NCI-H146 (cell line): ENCODE measurements around the gene BCAN.
A peak's percentile ranks its signal among the peaks of the same experiment; 100 is the strongest.
"Not testable (repeated sequence)": the region's sequence is repeated elsewhere in the genome, so short reads cannot be mapped to it uniquely, and the experiment has no call there.

ENCODE experiments used
- DNase-seq: peaks from one replicate; lab custom pipeline; 2025; lab: John Stamatoyannopoulos, UW

Gene BCAN, protein sequence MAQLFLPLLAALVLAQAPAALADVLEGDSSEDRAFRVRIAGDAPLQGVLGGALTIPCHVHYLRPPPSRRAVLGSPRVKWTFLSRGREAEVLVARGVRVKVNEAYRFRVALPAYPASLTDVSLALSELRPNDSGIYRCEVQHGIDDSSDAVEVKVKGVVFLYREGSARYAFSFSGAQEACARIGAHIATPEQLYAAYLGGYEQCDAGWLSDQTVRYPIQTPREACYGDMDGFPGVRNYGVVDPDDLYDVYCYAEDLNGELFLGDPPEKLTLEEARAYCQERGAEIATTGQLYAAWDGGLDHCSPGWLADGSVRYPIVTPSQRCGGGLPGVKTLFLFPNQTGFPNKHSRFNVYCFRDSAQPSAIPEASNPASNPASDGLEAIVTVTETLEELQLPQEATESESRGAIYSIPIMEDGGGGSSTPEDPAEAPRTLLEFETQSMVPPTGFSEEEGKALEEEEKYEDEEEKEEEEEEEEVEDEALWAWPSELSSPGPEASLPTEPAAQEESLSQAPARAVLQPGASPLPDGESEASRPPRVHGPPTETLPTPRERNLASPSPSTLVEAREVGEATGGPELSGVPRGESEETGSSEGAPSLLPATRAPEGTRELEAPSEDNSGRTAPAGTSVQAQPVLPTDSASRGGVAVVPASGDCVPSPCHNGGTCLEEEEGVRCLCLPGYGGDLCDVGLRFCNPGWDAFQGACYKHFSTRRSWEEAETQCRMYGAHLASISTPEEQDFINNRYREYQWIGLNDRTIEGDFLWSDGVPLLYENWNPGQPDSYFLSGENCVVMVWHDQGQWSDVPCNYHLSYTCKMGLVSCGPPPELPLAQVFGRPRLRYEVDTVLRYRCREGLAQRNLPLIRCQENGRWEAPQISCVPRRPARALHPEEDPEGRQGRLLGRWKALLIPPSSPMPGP

DNA sequence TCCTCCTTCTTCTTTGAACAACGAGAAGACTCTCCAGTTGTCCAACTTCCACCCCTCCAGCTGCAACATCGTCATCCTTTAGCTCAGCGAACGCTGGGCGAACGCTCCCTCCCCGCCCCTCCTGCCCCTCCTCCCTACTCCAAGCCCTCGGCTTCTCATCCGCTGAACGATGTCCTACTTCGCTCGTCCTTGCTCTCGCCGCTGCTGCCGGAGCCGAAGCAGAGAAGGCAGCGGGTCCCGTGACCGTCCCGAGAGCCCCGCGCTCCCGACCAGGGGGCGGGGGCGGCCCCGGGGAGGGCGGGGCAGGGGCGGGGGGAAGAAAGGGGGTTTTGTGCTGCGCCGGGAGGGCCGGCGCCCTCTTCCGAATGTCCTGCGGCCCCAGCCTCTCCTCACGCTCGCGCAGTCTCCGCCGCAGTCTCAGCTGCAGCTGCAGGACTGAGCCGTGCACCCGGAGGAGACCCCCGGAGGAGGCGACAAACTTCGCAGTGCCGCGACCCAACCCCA is at the start of gene BCAN:
BCAN (plus strand) TSS at position 357 of the 504 bp plus-strand sequence. CDS start 3,938 bp downstream, outside the sequence.
- DNase-seq: peak; percentile 56

DNA sequence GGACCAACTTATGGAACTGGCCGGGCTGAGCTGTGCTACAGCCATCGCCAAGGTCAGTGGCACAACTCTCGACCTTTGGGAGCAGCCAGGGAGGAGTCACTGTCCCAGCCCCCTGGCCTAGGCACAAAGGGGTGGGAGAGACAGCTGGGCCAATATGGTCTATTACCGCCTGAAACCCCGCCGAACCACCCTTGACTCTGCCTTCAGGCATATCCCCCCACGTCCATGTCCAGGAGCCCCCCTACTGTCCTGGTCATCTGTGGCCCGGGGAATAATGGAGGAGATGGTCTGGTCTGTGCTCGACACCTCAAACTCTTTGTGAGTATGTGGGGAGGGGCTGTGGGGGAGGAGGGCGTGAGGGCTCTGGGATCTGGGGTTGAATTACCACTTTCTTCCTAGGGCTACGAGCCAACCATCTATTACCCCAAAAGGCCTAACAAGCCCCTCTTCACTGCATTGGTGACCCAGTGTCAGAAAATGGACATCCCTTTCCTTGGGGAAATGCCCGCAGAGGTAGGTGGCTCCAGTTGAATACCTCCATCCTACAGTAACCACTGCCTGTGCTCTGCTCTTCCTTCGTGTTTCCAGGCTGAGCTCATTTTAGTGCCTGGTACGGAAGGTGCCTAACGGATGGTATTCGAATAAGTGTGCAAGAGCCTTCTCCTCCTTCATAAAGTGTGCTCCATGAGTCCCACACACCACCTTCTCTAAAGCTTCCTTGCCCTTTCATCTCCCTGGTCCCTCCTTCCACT is 49.6 kb upstream of the BCAN start:
- DNase-seq: no peak

DNA sequence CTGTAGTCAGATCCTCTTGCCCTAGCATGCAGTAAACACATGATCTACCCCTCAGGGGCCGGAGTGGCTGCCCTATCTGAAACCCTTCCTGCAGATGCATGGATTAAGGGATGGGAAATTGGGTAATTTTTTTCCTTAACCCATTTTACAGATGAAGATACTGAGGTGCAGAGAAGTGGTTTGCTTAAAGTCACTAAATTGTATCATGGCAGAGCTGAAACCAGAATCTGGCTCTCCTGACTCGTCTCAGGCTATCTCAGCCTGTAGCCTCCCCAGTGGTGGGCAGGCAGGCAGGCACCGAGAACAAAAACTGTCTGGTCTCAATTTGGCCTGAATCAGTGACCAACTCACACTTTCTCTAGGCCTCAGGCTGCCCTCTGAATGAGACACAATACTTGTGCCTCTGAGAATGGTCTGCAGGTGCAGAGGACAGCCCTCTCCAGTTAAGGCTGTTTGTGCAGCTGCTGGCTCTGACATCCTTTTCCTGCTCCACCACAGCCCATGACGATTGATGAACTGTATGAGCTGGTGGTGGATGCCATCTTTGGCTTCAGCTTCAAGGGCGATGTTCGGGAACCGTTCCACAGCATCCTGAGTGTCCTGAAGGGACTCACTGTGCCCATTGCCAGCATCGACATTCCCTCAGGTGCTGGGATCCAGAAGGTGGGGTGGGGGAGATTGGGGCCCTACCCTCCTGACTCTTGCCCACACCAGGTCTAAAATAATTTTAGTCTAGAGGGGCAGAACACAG is 48.8 kb upstream of the BCAN start:
- DNase-seq: peak; percentile 79

DNA sequence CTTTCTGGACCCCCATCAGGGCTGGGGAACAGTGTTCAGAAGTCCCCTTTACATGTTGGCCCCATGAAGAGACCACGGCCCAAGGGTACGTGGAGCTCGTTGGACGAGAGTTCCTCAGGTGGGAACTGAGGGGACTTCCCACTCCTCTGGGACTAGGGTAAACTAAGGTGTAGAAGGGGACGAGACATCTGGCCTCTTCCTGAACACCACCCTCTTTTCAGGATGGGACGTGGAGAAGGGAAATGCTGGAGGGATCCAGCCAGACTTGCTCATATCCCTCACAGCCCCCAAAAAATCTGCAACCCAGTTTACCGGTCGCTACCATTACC is 48.3 kb upstream of the BCAN start:
- no peak for DNase-seq

DNA sequence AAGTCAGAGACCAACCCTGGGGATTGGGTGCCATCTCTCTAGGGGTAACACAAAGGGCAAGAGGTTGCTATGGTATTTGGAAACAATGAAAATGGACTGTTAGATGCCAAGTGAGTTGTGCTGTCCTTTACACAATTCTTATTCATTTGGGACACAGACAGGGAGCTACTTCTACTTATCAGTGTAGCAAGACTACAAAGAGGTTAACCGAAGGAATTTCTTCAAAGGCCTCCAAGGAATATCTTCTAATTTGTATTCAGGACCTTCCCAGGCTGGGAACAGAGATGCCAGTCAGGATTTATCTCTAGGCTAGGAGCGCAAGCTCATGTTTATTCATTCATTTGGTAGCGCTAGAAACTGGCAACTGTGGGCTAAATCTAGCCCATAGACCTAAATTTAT is 47.7 kb upstream of the BCAN start:
- DNase-seq: no peak

DNA sequence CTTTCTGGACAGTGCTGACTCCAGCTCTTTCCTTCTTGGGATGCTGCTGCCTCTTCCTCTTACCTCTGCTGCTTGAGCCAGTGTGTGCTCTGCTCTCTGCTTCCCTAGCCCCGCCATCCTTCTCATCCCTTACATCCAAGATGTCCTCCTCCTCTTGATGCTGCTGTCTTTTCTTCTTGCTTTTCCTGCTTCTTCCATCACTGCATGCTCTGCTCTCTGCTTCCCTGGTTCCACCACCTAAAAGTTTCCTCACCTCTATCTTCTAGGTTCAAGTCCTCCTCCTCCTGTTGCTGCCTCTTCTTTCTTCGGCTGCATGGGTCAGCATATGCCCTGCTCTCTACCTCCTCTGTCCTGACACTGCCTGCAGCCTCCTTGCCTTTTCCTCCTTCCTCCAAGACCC is 46.9 kb upstream of the BCAN start:
- DNase-seq: no peak

DNA sequence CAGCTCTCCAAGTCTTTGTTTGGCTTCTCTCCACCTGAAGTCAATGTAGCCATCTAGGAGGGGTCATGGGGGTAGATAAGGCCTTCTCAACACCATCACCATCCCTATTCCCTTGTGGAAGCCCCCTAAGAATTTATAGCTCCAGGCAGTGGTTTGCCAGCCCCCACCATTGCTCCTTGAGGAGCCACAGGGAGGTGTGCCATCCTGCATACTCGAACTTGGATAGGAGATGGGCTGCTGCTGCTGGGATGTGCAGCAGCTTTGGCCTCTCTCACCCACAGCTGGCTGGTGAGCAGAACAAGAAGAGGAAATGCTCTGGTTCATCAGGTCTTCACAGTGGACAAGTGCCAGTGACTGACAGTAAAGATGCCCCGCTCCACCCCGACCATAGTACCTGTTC is 45.5 kb upstream of the BCAN start:
- no peak for DNase-seq

DNA sequence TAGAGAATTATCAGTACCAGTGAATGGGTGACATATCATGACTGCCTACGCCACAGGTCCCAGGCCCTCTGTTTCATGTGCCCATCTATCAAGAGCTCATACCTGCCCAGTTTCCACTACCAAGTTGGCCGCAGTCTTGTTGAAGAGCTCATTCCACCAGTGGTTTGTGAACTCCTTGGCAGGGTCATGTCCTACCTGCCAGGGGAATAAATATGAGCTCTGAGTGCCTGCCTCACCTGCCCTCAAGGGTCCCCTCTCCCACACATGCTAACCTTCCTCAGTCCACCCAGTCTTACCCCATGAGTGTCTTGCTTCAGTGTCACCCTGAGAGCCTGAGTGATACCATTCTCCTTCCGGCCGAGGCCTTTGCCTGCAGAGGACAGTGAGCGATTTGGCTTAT is 43.8 kb upstream of the BCAN start:
- DNase-seq: no peak

DNA sequence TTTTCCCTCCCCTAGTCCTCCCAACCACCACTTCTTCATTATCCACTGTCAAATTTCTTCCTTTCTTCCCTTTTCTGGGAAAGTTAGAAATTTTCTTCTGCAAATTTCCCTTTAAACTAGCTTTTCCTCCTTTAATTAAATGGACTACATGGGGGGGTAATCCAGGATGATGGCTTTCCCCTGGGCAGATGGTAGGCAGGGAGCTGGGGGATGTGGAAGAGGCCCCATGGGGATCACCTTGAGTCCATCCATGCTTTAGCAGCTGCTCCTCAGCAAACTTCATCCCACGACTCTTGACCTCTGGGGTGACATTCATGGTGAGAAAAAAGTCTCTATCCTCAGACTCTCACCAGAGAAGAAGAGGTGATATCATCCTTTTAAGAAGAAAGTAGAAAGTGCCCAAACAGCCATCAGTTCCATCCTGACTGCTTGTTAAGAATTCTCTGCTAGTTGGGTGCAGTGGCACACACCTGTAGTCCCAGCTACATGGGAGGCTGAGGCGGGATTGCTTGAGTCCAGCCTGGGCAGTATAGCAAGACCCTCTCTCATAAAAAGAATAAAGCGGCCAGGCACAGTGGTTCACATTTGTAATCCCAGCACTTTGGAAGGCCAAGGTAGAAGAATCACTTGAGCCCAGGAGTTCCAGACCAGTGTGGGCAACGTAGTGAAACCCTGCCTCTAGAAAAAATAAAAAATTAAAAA is 43.0 kb upstream of the BCAN start:
- DNase-seq: no peak

DNA sequence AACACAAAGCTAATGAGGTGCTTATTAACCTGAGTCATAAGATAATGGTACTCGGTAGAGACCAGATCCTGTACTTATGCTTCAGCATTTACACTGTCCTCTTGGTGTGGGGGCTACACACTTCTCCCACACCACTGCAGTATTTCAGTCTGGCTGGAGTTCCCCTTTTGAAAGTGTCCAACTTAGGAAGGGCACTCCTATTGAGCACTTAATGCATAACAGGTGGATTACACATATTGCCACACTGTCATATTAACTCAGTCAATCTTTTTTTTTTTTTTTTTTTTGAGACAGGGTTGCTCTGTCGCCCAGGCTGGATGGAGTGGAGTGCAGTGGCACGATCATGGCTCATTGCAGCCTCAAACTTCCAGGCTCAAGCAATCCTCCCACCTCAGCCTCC is 42.1 kb upstream of the BCAN start:
- no peak for DNase-seq

DNA sequence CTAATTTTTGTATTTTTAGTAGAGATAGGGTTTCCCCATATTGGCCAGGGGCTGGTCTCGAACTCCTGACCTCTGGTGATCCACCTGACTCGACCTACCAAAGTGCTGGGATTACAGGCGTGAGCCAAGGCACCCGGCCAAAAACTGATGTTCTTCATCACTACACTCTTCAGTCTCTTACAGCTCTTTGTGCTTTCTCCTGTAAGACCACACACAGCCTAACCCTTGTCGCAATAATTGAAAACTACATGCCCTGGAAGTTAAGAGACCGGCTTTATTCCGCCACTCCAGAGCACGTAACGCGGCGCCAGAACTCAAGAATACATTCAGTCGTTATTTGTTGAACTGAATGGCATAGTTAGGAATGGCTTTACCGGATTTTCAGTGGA is 41.2 kb upstream of the BCAN start:
- no peak for DNase-seq

DNA sequence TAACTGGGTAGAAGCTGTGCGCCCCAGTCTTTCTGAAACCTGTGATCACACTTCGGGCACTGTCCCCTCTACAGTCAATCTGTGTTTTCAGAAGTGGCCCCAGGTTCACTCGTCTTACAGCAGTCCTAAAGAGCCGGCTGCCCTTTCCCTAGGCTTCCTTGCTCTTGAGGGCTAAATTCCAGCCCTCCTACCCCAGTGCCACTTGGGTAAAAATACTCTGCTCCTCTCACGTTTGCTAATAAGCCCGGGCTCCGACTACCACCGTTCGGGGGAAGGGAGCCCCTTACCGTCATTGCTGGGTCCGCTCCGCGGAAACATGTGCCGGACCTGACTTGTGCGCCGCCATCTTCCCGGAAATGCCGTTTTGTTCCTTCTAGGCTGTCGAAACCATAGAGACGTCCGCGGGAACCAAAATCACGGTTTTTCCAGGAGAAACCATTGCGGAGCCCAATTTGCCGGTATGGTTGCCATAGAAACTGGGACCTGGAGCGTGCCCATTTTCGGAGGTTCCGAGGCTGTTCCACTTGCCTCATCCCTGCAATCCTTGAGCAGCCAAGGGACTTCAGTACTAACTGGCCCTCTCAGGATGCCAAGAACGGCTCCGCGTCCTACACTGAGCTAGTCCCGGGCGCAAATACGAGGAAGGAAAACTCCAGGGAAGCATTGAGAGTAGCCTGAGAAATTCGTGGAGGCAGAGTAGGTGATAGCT is 40.6 kb upstream of the BCAN start, which contains the start of gene GPATCH4:
GPATCH4 (minus strand) TSS at position 358 of the 709 bp plus-strand sequence.
- peak; percentile 87 for DNase-seq

DNA sequence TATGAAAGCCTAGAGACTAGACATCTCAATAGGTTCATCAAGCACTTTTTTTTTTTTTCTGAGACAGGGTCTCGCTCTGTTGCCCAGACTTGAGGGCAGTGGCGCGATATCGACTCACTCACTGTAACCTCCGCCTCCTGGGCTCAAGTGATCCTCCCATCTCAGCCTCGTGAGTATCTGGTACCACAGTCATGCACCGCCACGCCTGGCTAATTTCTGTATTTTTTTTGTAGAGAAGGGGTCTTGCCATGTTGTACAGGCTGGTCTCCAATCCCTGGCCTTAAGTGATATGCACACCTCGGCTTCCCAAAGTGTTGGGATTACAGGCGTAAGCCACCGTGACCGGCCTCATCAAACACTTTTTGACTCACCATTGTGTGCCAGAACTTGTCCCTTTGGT is 40.0 kb upstream of the BCAN start:
- DNase-seq: peak; percentile 55

DNA sequence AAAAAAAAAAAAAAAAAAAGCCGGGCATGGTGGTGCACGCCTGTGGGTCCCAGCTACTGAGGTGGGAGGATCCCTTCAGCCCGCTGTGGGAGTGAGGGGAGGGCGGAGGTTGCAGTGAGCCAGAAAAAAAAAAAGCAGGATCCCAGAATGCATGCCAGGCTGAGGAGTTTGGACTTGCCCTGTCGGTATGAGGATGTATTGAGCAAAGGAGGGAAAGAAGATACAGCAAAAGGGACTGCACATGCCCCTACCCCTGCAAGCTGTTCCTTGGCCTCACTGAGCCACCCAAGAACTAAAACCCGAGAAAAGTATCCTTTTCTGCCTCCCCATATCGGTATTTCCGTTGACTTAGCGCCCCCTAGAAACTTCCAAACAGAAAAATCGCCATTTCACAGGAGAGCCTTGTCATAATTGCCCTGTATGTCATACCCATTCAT is 39.3 kb upstream of the BCAN start:
- peak; percentile 62 for DNase-seq

DNA sequence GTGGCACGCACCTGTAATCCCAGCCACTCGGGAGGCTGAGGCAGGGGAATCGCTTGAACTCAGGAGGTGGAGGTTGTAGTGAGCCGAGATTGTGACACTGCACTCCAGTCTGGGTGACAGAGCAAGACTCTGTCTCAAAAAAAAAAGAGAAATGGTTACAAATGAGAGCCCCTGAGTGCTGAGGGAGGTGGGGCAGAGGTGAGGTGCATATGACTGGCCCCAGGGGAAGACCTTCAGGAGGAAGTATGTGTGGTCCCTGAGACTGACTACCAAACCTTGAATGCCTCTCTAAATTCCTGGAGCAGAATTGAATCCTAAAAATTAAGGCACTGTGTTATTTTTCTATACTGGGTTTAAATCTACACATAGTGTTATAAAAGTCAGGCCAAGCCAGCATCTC is 34.6 kb upstream of the BCAN start:
- DNase-seq: not testable (repeated sequence)

DNA sequence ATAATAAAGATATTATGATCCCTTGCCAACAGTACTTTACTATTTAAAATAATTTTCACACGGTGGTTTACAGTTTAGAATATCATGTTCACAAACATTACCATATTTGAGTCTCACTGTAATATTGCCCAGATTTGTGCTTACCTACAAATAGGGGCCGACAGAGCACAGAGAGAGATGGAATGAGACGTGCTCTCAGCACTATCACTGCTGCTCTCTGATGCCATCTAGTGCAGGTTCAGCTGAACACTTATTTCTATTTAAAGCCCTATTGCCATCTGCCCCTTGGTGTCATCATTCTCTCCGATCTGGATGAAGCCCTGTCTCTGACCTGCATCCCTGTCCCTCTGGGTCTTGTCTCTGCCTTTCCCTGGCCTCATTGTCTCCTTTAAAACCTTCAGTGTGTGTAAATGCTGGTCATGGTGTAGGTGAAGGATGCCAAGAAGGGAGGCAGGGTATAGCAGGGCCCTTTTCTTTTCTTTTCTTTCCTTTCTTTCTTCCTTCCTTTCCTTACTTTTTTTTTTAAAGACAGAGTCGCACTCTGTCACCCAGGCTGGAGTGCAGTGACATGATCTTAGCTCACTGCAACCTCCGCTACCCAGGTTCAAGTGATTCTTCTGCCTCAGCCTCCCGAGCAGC is 33.8 kb upstream of the BCAN start:
- peak; percentile 81 for DNase-seq

DNA sequence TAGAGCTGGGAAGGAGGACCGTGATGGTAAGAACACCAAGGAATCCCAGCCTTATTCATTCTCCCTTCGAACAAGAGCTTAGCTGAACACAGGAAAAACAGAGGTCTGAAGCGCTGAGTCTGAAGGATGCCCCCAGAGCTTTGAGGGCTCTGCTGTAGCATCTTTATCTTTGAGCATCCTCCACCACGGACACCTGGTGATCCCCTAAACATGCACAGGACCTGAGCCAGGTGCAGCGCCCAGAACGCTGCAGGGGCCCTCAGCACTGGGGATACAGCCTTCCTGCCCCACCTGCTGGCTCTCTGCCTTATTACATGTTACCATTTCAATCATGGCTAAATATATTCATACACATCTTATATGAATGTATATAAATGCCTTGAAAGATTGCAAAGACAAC is 32.9 kb upstream of the BCAN start:
- peak; percentile 80 for DNase-seq

DNA sequence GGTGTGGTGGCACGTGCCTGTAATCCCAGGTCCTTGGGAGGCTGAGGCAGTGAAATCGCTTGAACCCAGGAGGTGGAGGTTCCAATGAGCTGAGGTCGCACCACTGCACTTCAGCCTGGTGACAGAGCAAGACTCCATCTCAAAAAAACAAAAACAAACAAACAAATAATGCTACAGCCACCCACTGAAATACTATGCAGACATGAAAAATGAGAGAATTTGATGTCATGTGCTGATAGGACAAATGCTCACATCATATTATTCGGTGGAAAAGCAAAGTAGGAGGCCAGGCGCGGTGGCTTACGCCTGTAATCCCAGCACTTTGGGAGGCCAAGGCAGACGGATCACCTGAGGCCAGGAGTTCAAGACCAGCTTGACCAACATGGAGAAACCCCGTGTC is 31.8 kb upstream of the BCAN start:
- DNase-seq: not testable (repeated sequence)

DNA sequence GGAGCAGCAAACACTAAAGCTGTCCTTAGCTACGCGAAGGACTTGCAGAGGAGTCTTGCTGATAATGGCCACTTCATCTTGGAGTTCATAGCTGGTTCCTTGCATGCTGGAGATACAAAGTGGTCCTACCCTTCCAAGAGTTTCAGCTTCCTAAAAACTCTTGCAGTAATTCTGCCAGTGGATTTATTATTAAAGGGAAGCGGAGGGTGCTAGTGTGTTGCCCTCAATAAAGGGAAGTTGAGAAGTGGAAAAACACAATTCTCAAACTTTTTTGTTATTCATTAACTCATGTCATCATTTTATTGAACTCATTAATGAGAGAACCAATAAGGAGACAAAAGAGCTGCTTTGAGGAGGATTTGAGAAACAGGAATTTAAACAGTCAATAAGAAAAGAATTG is 29.3 kb upstream of the BCAN start:
- DNase-seq: no peak

DNA sequence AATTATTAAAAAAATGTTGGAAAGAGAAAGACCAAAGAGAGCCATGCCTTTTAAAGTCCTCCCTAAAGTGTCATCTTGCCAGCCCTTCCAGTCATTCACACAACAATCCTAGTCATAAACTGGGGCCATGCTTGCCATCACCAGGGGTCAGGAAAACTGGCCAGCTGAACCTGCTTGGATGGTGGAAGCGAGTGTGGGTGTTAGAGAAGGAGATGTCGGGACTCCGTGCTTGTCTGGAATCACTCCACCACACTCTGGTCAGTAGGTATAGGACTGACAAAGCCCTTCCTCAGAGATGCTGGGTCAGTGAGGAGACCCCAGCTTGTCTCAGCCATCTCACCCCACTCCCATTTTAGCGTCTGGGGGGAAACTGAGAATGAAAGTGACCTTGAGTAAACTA is 26.0 kb upstream of the BCAN start:
- no peak for DNase-seq
